Occipital lobe (tissue), 2 donors: ENCODE results near the gene REG1A. TPM values are rescaled to one million over a fixed set of nuclear protein-coding genes. Genes with fewer than 3 reads are reported as not detected.

ENCODE experiments used
- DNase-seq: peaks from one replicate; lab custom pipeline; 2025; lab: John Stamatoyannopoulos, UW
- total RNA-seq: library from RNA; depleted of rRNA; stranded (reverse); fragments of >200 nt; gene quantifications from one replicate; pipeline ENCODE4 v1.2.3, GENCODE V29; 2014

Gene REG1A
- total RNA-seq, 1 donor from 2014 or later: not detected

DNA sequence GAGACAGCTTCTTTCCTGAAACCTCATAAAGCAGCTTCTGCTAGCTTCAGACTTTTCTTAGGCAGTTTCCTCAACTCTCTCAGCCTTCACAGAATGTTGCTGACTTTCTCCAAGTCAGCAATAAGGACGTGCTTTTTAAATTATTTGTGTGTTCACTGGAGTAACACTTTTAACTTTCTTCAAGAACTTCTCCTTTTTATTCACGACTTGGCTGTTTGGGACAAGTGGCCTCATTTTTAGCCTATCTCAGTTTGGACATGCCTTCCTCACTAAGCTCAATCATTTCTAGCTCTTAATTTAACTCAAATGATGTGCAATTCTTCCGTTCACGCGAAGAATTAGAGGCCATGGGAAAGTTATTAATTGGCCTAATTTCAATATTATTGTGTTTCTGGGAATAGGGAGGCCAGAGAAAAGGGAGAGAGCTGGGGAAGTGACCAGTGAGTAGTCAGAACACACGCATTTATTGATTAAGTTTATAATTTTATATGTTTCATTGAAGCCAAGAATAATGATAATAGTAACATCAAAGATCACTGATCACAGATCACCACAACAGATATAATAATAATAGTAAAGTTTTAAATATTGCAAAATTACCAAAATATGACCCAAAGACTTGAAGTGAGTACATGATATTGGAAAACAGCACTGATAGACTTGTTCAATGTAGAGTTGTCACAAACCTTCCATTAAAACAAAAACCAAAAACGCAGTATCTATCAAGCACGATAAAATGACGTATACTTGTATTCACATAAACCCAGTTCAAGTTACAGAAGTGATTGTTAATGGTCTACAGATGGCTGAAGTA lies 4.8 kb downstream of the REG1A start:
- DNase-seq: no peak

DNA sequence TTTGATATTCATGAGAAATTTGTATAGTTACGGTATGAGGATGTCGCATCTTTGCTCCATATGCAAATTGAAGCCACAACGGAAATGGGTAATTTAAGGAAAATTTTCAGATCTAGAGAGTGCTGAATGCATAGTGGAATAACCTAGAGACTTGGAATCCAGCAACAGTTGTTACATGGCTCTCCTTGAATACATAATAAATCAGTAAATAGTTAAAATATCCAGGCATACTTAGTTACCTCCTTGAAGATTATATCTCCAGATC lies 5.4 kb downstream of the REG1A start:
- DNase-seq: no peak

DNA sequence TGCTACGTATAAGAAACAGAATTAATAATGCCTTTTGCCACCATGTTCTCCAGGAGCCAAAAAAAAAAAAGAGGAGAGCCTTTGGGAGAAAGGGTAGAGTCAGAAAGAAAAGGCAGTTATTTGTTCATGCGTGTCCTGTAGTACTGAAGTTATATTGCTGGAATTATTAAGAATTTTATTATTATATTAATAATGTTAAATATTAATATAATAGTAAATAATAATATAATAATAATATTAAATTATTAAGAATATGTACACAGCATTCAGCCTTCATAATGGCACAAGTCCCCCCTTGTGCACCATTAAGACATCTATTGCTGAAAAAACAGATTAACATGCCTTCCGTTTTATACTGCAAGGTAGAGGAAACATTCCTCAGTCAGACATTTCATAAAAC lies 8.1 kb downstream of the REG1A start:
- DNase-seq: no peak

DNA sequence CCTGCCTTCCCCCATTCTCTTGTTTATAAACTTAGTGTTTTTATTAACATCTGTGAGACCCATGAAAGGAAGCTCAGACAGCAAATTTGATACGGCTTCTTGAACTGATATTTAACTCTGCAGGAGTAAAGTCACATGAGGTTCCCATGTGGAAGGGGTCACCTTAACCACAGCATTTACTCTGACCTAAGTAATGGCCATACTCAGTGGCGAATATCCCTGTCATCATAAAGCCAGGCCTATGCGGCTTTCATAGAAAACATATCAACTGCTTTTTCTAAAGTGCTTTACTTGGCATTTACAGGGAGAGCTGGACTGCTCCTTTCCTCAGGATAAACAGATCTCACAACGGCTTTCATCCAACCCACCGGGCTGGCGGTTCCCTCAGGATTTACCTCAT lies 9.0 kb downstream of the REG1A start:
- DNase-seq: no peak

DNA sequence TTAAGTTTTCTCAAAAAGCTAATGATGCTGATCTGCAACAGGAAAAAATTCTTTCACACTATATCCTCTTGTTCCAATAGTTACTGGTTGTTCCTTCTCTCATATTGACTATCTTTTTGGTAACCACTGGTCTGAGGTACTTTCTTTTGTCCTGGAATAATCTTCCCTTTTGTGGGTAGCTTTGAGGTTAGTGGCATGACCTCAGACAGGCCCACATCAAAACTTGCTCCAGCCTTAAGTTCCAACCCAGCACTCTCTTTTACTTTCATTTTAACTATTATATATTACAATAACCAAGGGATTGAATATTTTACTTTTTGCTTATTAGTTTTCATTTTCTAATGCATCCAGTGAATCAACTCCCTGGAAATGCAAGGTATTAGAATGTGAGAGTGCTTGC lies 9.5 kb downstream of the REG1A start:
- no peak for DNase-seq

DNA sequence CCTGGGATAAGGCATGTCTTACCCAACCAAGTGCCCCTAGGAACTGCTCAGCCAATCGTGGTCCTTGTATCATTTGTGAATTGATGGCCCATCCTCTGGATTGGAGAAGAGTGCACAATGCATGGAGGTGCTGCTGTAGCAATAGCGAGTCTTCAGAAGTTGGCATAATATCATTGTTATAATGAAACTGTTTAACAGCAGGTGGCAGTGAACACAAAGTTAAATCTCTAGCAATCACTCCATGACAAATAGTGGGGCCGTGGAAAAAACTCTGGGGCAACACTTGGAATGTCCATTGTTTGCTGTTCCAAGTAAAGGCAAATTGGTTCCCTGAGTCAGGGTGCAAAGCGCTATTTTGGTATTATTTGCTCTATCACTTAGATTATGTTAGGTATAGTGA lies 11.4 kb downstream of the REG1A start:
- no peak for DNase-seq

DNA sequence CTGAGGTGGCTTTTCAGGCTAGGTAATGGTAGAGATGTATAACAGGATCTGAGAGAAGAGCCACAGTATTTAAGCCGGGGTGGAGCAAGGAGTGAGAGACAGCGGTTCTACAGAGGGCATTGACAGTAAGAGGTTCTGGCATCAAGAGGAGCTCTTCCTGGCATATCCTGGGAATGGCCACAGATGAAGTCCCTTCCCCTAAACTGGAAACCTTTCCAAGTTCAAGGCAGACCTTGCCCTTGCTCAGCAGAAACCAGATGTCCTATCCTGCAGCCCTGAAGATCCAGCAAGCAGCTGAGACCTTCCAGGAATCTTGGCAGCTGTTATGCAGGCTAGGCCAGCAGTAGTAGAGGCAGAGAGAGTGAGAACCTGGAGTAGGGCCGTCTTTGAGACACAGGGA lies 18.1 kb downstream of the REG1A start:
- DNase-seq: no peak

DNA sequence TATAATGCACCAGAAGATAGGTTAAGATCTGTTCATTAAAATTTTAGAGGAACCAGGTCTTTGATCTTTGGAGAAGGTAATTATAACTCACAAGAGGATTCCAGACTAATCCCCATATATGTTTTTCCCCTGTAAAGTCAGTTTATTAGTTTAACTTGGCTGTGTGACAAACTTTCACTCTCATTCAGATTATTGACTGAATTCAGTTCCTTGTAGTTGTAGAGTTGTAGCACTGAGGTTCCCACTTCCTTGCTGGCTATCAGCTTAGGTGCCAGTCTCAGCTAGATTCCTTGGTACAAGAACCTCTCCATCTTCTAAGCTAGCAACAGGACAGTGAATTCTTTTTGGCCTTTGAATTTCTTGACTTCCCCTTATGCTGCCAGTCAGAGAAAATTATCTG lies 19.1 kb downstream of the REG1A start:
- DNase-seq: no peak

DNA sequence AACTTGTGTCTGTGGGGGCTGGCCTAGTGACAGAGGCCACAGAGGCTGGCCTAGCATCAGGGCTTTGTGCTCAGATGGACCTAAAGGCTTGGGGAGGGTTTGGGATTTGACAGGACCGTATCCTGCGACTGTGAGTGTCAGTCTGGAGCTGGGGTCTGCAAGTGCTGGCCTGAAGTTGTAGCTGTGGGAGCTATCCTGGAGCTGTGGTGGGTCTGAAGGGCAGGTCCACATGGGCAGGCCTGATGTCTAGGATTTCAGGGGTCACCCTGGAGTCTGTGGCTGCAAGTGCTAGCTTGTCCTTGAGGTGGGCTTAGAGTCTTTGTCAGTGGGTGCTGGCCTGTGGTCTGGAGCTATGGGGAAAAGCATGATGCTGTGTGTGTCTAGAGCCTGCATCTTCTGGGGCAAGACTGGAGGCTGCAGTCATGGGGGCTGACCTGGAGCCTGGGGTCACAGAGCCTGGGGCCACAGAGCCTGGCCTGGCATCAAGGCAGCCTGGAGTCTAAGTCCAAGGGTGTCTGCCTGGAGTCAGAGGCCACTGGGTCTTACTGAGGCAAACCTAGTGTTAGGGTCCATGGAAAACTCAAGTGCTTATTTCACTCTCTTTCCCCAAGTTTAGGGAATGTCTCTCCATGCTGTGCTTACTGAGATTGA lies 35.7 kb downstream of the REG1A start:
- DNase-seq: no peak

DNA sequence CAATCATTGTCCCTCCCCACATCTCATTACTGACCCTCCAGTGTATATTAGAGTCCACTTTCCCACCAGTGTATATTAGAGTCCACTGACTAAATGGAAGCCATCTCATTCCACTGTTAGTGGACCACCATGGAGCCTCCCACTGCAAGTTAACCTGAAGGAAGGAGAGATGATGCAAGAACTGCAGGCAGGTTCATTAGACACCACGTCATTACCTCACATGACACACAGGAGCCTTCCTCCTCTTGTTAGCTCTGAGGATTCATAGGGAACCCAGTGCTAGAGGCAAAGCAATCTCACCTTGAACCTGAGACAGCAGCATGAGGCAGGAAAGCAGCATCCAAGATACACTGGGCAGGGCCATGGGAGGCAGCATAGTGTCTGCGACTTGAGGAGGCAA lies 38.7 kb downstream of the REG1A start:
- DNase-seq: no peak

DNA sequence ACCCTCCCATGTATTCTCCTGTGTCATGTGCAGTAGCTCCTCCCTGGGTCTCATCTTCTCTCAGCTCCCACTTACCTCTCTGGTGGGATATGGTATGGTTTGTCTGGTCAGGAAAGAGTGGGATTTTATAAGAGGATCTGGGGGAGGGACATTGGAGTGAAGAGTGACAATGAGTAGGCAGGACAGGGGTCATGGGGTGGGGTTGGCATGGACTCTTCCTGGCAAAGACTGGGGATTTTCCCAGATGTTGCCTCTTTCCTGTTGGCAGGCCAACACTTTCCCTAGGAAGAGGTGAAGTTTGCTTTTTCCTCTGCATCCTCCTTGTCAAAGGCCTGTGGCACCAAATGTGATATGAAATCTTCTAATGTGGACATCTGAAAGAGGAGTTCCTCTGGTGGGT lies 39.4 kb downstream of the REG1A start, which contains the start of gene REG3A:
Gene REG3A, minus strand, starts transcription at position 101 of the 400 bp plus-strand sequence. CDS start 348 bp downstream, outside the sequence.
- no peak for DNase-seq

DNA sequence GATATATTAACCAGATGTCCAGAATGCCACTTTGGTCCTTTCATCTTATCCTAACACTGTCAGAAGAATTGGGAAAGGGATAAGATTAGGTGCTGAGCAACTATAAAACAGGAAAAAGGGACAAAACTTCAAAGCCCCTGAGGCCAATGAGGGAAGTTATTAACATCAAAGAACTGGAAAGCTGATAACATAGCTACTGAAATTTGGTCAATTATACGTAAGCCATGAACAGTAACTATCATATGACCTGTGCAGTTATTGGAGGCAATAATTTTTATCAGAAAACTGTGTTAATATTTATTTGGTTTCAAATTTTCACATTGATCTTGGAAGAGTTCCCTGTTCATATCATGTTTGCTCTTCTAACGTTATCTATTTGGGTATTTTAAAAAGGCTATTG lies 41.8 kb downstream of the REG1A start:
- no peak for DNase-seq

DNA sequence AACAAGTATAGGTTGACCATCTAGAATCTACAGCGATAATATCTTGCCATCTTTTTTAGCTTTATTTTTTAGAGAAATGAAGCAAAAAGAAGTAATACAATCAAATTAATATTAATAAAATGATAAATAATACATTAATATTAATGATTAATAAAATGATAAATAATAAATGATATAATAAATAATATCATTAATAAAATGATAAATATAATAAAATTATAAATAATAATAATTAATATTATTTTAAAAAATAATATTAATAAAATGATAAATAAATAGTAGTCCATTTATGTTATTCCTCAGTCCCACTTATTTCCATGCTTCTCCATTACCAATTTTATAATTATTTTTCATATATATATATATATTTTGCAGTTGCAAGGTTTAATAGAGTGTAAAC lies 42.5 kb downstream of the REG1A start:
- DNase-seq: no peak

DNA sequence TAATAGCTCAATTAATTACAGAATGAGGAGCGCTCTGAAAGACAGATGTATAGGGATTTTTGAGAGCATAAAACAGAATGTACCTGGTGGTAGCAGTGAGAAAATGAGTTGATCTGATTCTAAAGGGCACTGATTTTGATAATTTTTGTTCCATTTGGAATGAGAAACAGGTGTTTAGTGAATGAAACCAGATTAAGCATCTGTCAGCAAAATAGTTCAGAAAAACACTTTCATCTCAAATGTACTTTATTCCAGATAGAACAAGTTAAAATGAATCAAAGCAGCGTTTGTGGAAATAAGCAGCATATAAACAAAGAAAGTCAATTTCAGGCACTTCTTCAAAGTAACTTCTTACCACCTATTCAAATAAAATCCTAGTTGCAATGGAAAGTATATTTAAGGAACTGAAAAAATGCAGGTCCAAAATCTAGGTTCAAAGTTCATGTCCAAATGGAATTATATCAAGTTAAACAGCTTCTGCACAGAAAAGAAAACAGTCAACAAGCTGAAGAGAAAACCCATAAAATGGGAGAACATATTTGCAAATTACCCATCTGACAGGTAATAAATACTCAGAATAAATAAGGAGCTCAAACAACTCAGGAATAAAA lies 51.2 kb downstream of the REG1A start:
- DNase-seq: no peak

Other genes with a start within 250 kb of the REG1A start
- gene REG3G, start 94.8 kb upstream of the REG1A start, total RNA-seq: not detected
- gene REG1B, start 32.5 kb upstream of the REG1A start, total RNA-seq: not detected
- gene REG3A, start 39.3 kb downstream of the REG1A start, total RNA-seq: not detected